Choroid plexus epithelial cell (primary cell): ENCODE data around the gene SCAPER.

Experiments
- DNase-seq: peaks from one replicate; pipeline ENCODE4 v3.0.0-alpha.2; 2010; ENCODE audit warnings: low read depth
- H3K4me3 ChIP-seq: 2 replicates; pipeline ENCODE4 v1.5.1; 2011; ENCODE audit warnings: low read depth, mild to moderate bottlenecking, control low read depth, low read length, moderate library complexity
- TF ChIP-seq, protein P1 (sequence below): conservative IDR thresholded peaks from 2 replicates; pipeline ENCODE4 v1.5.1; 2011; ENCODE audit warnings: low read depth, mild to moderate bottlenecking, control low read depth, inconsistent platforms, low read length, moderate library complexity

Gene SCAPER

GRCh38 chr15:76932135-76932966, 27.2 kb upstream of the SCAPER start:
- DNase-seq, result peak; percentile 28
- TF ChIP-seq, protein P1, sequence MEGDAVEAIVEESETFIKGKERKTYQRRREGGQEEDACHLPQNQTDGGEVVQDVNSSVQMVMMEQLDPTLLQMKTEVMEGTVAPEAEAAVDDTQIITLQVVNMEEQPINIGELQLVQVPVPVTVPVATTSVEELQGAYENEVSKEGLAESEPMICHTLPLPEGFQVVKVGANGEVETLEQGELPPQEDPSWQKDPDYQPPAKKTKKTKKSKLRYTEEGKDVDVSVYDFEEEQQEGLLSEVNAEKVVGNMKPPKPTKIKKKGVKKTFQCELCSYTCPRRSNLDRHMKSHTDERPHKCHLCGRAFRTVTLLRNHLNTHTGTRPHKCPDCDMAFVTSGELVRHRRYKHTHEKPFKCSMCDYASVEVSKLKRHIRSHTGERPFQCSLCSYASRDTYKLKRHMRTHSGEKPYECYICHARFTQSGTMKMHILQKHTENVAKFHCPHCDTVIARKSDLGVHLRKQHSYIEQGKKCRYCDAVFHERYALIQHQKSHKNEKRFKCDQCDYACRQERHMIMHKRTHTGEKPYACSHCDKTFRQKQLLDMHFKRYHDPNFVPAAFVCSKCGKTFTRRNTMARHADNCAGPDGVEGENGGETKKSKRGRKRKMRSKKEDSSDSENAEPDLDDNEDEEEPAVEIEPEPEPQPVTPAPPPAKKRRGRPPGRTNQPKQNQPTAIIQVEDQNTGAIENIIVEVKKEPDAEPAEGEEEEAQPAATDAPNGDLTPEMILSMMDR, result no peak
- peak overlapping the region; percentile 74 for H3K4me3 ChIP-seq

- peak within 1 kb of the TSS; percentile 74 for H3K4me3 ChIP-seq
Measured at GRCh38 chr15:76931397-76932134, 26.4 kb upstream of the SCAPER start, which contains the start of gene RCN2. RCN2 (plus strand) TSS chr15:76931749; CDS start chr15:76931842, 93 bp downstream.

GRCh38 chr15:76930831-76931396, 25.8 kb upstream of the SCAPER start:
- TF ChIP-seq, protein P1, result no peak
- peak overlapping the region; percentile 74 for H3K4me3 ChIP-seq
- no peak for DNase-seq

More at GRCh38 chr15:76931397-76932134, 26.4 kb upstream of the SCAPER start, which contains the start of gene RCN2:
- DNase-seq, result peak; percentile 95
- TF ChIP-seq, protein P1, result peak; percentile 26

DNA sequence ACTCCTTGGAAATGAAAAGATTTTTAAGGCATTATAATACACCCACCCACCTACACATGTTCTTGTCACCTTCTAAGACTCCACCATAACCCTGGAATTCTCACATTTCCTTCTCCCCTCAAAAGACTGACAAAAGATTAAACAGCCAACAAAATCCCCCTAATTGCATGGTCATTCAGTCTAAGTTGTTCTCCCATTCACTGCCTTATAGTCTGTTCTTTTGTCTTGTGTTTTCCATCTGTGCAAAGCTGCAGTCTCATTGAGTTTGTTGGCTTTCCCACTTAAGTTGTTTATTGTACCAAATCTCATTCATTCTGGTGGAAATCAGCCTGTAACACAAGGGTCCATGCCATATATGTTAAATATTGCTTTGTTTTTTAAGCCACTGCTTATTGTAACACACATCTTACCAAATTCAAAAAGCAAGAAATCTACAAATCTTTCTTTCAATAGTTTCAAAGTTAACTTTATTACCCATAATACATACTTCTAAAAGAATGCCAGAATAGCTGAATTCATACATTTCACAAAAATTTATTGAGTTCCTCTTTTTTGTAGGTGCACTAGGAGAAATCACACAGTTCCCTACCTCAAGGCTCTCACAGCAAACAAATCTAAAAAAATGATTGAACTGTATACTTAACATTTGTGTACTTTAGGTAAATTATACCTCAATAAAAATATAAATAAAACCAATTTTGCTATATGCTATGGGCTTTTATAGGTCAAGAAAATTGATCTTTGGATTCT, 24.0 kb upstream of the SCAPER start:
- no peak overlapping the region for H3K4me3 ChIP-seq
- no peak for DNase-seq
- TF ChIP-seq, protein P1, result no peak

DNA sequence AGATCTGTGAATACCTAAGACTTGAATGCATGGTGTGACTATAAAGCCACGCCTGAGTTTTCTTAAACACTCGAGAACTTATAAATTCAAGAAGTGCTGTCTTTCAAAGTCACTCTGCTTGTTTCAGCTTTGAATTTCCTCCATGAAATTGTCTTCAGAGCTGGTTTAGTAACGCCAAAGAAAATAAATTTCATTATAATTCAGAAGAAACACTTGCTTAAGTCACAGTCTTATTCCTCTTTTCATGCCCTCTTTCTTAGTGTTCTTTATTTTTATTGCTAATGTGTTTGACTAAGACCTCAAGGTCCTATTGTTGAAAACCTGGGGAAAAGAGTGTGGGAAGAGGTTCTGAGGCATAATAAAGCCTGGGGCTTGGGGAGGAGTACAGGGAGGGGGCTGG, 23.1 kb upstream of the SCAPER start:
- TF ChIP-seq, protein P1, result no peak
- H3K4me3 ChIP-seq, result no peak overlapping the region
- DNase-seq, result no peak

DNA sequence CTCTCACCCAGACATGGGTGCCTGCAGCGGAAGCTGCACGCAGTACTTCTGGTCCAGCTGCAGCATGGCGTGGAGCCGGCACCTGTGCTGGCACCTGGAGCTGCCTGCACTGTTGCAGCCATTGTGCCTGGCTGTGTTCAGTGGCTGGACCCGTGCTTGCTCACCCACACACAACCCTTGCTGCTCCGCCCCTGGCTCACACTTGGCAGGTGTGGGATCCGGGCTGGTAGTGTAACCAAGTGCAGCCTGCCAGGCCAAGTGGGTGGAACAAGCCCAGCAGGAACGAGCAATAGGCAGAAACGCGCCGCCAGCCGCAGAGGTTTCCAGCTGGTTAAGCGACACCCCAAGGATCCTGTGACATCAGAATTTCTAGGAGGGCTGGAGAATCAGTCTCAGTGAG, 11.2 kb upstream of the SCAPER start:
- no peak overlapping the region for H3K4me3 ChIP-seq
- TF ChIP-seq, protein P1, result no peak
- no peak for DNase-seq
